Calu3 (cell line): Measurements from ENCODE around the gene POLR3B. TPM values are rescaled to one million over a fixed set of nuclear protein-coding genes. Genes with fewer than 3 reads are reported as not detected.

ENCODE experiments used
- BruUV-seq: library from RNA; stranded (reverse); fragments of 400-500 nt; replicated peaks from 2 replicates; lab custom pipeline; 2021; lab: Mats Ljungman, UMichigan
- CTCF ChIA-PET: fragments of 300-600 bp; sonication (Branson Sonifier 250); formaldehyde crosslinking; loops from one replicate; lab custom pipeline; 2022; ENCODE audit warnings: antibody characterized with exemption; lab: Charles Lee
- DNase-seq: peaks from one replicate; pipeline ENCODE4 v3.0.0; 2022
- H3K27ac Mint-ChIP-seq: one replicate; pipeline ENCODE4 v1.8.0; 2022; ENCODE audit warnings: mixed read lengths; ENCODE audit not compliant: unreplicated experiment
- H3K27me3 Mint-ChIP-seq: one replicate; pipeline ENCODE4 v1.8.0; 2022; ENCODE audit warnings: mixed read lengths; ENCODE audit not compliant: unreplicated experiment
- H3K36me3 Mint-ChIP-seq: one replicate; pipeline ENCODE4 v1.8.0; 2022; ENCODE audit warnings: mild to moderate bottlenecking, moderate library complexity, mixed read lengths; ENCODE audit not compliant: insufficient read depth, unreplicated experiment
- H3K4me1 Mint-ChIP-seq: one replicate; pipeline ENCODE4 v1.8.0; 2022; ENCODE audit warnings: mild to moderate bottlenecking, low read depth, mixed read lengths; ENCODE audit not compliant: unreplicated experiment
- H3K4me3 Mint-ChIP-seq: one replicate; pipeline ENCODE4 v1.8.0; 2022; ENCODE audit warnings: mild to moderate bottlenecking, low read depth, moderate library complexity, mixed read lengths; ENCODE audit not compliant: unreplicated experiment
- H3K9me3 Mint-ChIP-seq: one replicate; pipeline ENCODE4 v1.8.0; 2022; ENCODE audit warnings: low read depth, mixed read lengths; ENCODE audit not compliant: unreplicated experiment
- CTCF ChIP-seq: fragments of 200-600 bp; IDR thresholded peaks from one replicate; pipeline ENCODE4 v1.8.0; 2022; ENCODE audit warnings: antibody characterized with exemption; ENCODE audit not compliant: unreplicated experiment
- intact Hi-C: fragments of 100-400 bp; cut with micrococcal nuclease; formaldehyde crosslinking; loops from one replicate; pipeline ENCODE4 v1.10.0; 2022; ENCODE audit not compliant: unreplicated experiment
- total RNA-seq: library from RNA; stranded (reverse); gene quantifications from 2 replicates; pipeline ENCODE4 v1.2.3, GENCODE V29; 2022

The POLR3B gene
- total RNA-seq, 1 experiment from 2014 or later: 13.6 TPM

- no peak overlapping the region for H3K27ac Mint-ChIP-seq
- intact Hi-C loops: no loop called here
- no peaks in the 10 kb centered on the region for H3K4me1 Mint-ChIP-seq
- no peaks in the 10 kb centered on the region for H3K9me3 Mint-ChIP-seq
- BruUV-seq: no TSS peak
- H3K4me3 Mint-ChIP-seq: no peak overlapping the region
- CTCF ChIA-PET: interaction anchor here (1.2 to 1.6 kb wide), 2 partner anchors 15 to 30 kb away, joined by 3 to 4 read pairs; partner anchors contain the start of gene POLR3B
- DNase-seq: no peak
- no peaks in the 10 kb centered on the region for H3K27me3 Mint-ChIP-seq
- no peaks in the 10 kb centered on the region for H3K36me3 Mint-ChIP-seq
- TF ChIP-seq CTCF: no peak
These were observed 30.2 kb upstream of the POLR3B start for GRCh38 chr12:106327309-106327869.

DNA sequence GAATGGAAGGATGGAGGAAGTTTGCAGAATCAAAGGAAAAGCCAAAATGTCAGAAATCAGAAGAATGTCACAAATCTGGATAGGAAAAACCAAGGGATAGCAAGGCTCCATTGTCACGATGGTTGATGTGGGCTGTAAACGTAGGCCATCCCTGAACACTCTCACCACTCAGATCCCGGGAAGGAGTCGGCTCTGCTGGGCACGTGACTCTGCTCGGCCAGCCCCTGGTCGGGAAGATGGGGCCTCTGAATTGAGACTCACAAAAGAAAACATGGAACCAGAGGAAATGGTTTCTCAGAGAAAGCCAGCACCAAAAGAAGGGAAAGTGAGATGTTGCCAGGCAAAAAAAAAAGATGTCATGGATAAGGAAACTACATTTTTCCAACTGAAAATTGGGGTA lies 28.8 kb upstream of the POLR3B start:
- Mint-ChIP-seq H3K4me3 (no peak overlapping the region), H3K27ac (no peak overlapping the region), H3K27me3 (no peaks in the 10 kb centered on the region), H3K36me3 (no peaks in the 10 kb centered on the region), H3K4me1 (no peaks in the 10 kb centered on the region), H3K9me3 (no peaks in the 10 kb centered on the region)
- intact Hi-C loops: no loop called here
- BruUV-seq: no TSS peak
- CTCF ChIA-PET: no interaction called here
- no peak for DNase-seq
- TF ChIP-seq CTCF: no peak

GRCh38 chr12:106329231-106329982 lies 28.1 kb upstream of the POLR3B start:
- TF ChIP-seq CTCF: no peak
- intact Hi-C loops: no loop called here
- Mint-ChIP-seq H3K9me3 (no peaks in the 10 kb centered on the region), H3K27ac (no peak overlapping the region), H3K27me3 (no peaks in the 10 kb centered on the region), H3K4me3 (no peak overlapping the region), H3K4me1 (no peaks in the 10 kb centered on the region), H3K36me3 (no peaks in the 10 kb centered on the region)
- CTCF ChIA-PET: no interaction called here
- DNase-seq: no peak
- no TSS peak for BruUV-seq

- no peak overlapping the region for H3K27ac Mint-ChIP-seq
- CTCF ChIA-PET: no interaction called here
- intact Hi-C loops: no loop called here
These were observed 25.9 kb upstream of the POLR3B start for GRCh38 chr12:106331599-106331998.

More at GRCh38 chr12:106331599-106331998, 25.9 kb upstream of the POLR3B start:
- H3K9me3 Mint-ChIP-seq: no peaks in the 10 kb centered on the region
- BruUV-seq: no TSS peak
- H3K4me3 Mint-ChIP-seq: no peak overlapping the region
- no peak for TF ChIP-seq CTCF
- no peaks in the 10 kb centered on the region for H3K36me3 Mint-ChIP-seq
- no peaks in the 10 kb centered on the region for H3K4me1 Mint-ChIP-seq
- no peaks in the 10 kb centered on the region for H3K27me3 Mint-ChIP-seq
- DNase-seq: no peak
